NCI-H128 (cell line): Measurements from ENCODE around the gene EFCAB11.
"Not testable (repeated sequence)": the region's sequence is repeated elsewhere in the genome, so short reads cannot be mapped to it uniquely, and the experiment has no call there.

Source experiments
- DNase-seq: peaks from one replicate; lab custom pipeline; 2025; ENCODE audit not compliant: unreplicated experiment; lab: John Stamatoyannopoulos, UW

Gene EFCAB11

DNA sequence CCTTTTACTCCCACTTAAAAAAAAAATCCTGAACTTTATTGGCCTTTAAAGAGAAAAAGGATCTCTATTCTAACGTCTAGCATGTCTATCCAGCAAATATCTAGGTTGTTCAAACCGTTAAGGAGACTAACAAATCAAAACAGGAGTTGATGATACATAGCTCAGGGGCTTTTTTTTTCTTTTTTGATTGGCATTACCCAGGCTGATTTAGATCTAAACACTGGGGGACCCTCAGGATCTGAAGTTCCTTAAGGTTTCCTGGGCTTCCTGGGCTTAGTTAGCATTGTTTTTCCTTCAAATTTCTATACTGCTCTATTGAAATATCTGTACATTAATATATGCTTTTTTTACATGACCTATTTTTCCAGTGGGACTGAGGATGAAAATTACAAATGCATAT, 42.3 kb downstream of the EFCAB11 start:
- DNase-seq = no peak

DNA sequence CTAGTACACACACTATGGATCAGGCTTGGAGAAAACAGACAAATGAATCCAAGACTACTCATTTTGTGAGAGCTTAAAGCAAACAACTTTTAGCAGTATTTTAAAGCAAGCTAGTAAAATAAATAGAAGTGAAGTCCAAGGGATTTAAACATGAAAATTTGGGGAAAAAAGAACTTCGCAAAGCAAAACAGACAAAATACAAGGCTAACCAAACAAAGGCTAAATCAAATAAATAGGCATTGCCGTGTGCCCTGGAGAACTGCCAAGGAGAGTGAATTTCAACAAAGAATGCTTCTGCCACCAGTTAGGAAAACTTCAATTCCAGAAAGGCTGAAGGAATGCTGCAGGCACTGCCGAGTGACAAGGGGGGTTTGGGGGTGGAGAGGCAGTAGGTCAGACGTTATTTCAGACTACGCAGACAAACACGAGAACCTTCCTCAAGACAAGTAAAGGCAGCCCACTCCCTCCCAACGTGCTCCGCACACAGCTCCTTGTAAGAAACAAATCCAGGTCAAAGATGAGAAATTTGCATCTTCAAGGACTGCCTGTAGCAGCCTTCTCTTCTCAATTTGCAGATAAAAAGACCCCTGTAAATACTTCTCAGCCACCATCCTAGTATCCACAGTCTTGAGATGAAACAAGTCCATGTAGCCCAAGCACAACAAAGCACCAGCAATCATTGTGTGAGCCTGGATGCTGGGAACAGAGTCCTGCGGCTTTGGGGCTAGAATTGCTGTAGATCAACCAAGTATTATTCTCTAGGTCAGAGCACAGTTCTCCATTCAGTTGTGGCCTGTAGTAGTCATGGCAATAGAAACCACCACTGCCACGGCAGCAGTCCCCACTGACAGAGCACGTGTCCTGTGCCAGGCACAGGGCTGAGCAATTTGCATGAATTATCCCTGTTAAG, 43.3 kb downstream of the EFCAB11 start:
- no peak for DNase-seq

- DNase-seq = no peak
Measured at GRCh38 chr14:89910691-89911009, 43.9 kb downstream of the EFCAB11 start.

GRCh38 chr14:89909586-89909985, 44.9 kb downstream of the EFCAB11 start:
- DNase-seq = no peak

- DNase-seq = no peak
Measured at GRCh38 chr14:89908712-89909450, 45.6 kb downstream of the EFCAB11 start.

DNA sequence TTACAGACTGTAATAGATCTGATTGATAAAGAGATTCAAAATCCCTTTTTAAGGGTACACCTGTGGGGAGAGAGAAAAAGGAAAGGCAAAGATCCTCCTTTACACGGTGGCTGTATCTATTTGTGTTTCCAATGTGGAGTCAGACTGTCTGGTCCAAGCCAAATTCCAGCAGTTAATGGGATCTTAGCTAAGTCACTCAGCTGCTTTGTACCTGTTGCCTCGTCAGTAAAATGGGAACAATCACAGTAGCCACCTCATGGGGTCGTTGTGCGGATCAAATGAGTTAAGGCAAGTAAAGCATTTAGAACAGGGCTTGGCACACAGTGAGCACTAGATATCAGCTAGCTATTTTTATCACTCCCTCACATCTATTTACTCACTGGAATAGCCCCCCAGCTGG, 46.9 kb downstream of the EFCAB11 start:
- DNase-seq = no peak

DNA sequence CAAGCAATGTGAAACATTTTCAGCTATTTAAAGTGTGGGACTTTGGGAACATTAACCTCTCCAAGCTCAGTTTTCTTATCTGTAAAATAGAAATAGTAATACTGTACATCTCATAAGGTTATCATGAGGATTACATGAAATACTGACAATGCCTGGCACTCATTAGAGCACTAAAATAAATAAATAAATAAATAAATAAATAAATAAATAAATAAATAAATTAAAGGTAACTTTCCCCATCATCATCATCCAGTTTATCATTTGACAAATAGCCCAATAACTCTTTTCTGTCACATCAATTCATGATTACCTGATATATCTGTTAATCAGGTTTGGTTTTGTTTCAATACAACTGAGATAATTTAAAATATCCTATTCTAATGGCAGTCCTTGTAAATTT, 48.5 kb downstream of the EFCAB11 start:
- DNase-seq = no peak

- DNase-seq = no peak
Measured at GRCh38 chr14:89903340-89903952, 51.1 kb downstream of the EFCAB11 start.

- no peak for DNase-seq
Measured at GRCh38 chr14:89902881-89903280, 51.6 kb downstream of the EFCAB11 start.

DNA sequence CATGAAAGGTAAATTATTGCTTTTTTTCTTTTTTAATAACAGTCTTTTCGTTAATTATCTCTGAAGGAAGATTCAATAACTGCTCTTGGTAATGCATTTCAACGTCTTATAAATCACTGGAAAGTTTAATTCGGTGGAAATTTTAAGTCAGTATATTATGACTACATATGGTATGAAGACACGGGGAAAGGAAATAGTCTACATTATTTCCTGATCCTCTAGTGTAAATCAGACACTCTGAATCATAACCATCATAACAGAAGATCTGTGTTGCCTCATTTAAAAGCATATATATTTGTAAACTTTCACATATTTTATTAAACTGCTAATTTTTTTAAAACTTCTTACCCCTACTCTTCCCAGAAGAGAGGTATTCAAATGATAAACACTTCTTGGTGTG, 53.7 kb downstream of the EFCAB11 start:
- no peak for DNase-seq

DNA sequence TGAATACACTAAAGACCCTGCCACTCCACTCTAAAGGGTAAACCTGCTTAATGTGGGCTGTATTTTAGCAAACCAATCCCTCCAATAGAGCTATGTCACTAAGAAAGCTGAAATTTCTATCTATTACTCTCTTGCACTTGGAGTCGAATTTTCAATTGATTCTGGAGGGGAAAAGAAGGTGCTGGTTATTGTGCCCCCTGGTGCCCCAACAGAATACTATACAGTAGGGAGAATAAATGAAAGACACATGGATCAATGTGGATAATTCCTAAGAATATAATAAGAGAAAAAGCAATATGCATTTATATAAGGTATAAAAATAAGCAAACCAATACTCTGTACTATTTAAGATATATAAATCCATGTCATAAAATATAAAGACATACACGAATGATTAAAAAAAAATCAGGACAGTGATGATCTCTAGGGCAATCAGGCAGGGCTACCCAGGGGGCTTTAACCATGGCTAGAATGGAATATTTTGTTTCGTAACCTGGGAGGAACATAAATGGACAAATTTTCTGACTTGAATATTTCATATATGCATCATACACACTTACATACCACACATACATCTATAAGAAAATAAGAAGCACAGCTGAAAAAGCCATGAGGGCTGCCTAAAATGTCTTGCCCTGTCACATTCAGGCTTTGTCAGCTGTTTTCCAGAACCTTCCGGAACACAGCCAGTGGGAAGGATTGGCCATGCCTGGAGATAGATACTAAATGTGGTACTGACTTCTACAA, 54.4 kb downstream of the EFCAB11 start:
- DNase-seq = no peak

GRCh38 chr14:89899291-89899690, 55.2 kb downstream of the EFCAB11 start:
- no peak for DNase-seq

GRCh38 chr14:89893388-89893787, 61.1 kb downstream of the EFCAB11 start:
- DNase-seq = not testable (repeated sequence)

DNA sequence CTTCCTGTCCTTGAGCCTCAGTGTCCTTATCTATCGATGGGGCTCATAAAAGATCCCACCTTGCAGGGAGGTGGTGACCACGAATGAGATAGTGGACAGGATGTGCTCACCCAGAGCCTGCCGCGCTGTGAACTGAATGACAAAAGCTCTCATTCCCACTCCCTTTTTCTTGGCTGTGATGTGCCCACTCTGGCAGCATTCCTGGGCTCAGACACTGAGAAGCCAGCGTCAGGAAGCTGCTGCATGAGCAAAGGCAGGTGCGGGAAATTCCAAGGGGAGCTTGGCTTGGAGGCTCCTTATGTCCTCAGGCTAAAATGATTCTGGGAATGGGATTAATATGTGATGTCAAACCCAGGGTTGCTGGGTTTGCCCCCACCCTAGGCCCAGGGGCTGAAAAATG, 61.6 kb downstream of the EFCAB11 start:
- no peak for DNase-seq

DNA sequence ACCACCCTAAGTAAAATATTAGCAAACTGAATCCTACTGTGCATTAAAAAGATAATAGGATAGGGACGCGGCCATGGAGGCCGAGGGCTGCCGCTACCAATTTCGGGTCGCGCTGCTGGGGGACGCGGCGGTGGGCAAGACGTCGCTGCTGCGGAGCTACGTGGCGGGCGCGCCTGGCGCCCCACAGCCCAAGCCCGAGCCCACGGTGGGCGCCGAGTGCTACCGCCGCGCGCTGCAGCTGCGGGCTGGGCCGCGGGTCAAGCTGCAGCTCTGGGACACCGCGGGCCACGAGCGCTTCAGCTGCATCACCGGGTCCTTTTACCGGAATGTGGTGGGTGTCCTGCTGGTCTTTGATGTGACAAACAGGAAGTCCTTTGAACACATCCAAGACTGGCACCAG, 62.8 kb downstream of the EFCAB11 start:
- DNase-seq = not testable (repeated sequence)

GRCh38 chr14:89891055-89891454, 63.5 kb downstream of the EFCAB11 start:
- DNase-seq = no peak

DNA sequence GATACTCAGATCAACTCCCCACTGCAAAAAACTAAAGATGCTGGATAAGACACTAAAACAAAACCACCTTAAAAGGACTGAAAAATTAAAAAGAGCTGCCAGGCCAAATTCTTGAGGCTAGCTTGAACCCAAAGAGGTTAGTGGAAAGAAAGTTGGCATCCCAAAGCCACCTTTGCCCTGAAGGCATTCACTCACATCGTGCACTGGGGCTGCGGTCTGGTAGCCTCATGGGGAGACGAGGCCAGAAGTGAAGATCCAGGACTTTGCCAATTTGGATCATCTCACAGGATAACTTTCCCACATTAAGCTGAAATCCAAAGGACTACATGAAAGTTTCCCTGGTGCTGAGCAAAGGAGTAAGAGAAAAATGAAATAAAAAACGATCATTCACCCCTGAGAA, 63.9 kb downstream of the EFCAB11 start:
- DNase-seq = no peak

- DNase-seq = no peak
Measured at GRCh38 chr14:89889626-89890025, 64.9 kb downstream of the EFCAB11 start.

- no peak for DNase-seq
Measured at GRCh38 chr14:89884761-89885160, 69.8 kb downstream of the EFCAB11 start.

DNA sequence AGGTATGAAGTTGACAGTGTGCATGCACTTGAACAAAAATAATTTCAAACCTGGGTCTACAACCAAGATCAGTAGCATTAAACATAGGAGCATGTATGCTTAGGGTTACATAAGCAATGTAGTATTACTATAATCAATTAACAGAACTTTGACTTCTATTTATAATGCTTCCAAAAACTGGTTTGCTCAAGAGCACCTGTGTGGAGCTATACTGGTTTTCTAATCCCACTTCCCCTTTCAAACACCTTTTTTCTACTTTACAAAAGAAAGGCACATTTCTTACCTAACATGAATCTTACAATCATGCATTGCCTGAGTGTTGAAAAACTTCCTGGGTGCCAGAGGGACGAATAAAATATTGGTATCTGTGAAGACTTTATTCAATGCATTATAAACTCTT, 72.7 kb downstream of the EFCAB11 start:
- no peak for DNase-seq

DNA sequence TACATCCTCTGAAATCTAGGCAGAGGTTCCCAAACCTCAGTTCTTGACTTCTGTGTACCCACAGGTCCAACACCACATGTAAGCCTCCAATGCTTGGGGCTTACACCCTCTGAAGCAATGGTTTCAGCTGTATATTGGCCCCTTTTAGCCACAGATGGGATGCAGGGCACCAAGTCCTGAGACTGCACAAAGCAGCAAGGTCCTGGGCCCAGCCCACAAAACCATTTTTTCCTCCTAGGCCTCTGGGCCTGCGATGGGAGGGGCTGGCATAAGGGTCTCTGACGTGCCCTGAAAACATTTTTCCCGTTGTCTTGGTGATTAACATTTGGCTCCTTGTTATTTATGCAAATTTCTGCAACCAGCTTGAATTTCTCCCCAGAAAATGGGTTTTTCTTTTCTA, 80.4 kb downstream of the EFCAB11 start:
- DNase-seq = not testable (repeated sequence)
